ENCODE measurements around the gene ABCA7. TPM values are rescaled to one million over a fixed set of nuclear protein-coding genes. Genes with fewer than 3 reads are reported as not detected.

Gene ABCA7
- total and polyA plus RNA-seq, 2 donors: 1.9 to 5.9 TPM

GRCh38 chr19:1026783-1027649, 12.9 kb upstream of the ABCA7 start:
- Histone ChIP-seq H3K4me1 (ENCODE audit: insufficient read depth) (peaks cover 2% of the 10 kb centered on the region), H3K4me3 (ENCODE audit: low read depth, low read length) (peak overlapping the region; percentile 93), H3K27ac (ENCODE audit: low read depth) (peak overlapping the region; percentile 96), H3K36me3 (ENCODE audit: insufficient read depth) (no peaks in the 10 kb centered on the region)
- WGBS: 1% methylated on average over 36 of the region's 36 CpGs
- no peak for DNase-seq (ENCODE audit: extremely low spot score)

- WGBS: 3% methylated on average over 16 of the region's 16 CpGs
- H3K4me1 ChIP-seq (ENCODE audit: insufficient read depth): peaks cover 2% of the 10 kb centered on the region
- no peak for DNase-seq (ENCODE audit: extremely low spot score)
These were observed 12.3 kb upstream of the ABCA7 start for GRCh38 chr19:1027650-1028061.

GRCh38 chr19:1028062-1028926, 11.6 kb upstream of the ABCA7 start:
- under 1% methylated on average over 58 of the region's 58 CpGs for WGBS

More at GRCh38 chr19:1027650-1028061, 12.3 kb upstream of the ABCA7 start:
- Histone ChIP-seq H3K27ac (ENCODE audit: low read depth) (peak overlapping the region; percentile 92), H3K36me3 (ENCODE audit: insufficient read depth) (no peaks in the 10 kb centered on the region), H3K4me3 (ENCODE audit: low read depth, low read length) (peak overlapping the region; percentile 93)

GRCh38 chr19:1032264-1032867, 7.5 kb upstream of the ABCA7 start:
- Histone ChIP-seq H3K27ac (ENCODE audit: low read depth) (no peak overlapping the region), H3K4me1 (ENCODE audit: insufficient read depth) (peaks cover 2% of the 10 kb centered on the region), H3K36me3 (ENCODE audit: insufficient read depth) (no peaks in the 10 kb centered on the region), H3K4me3 (ENCODE audit: low read depth, low read length) (no peak overlapping the region)
- 87% methylated on average over 20 of the region's 20 CpGs for WGBS
- no peak for DNase-seq (ENCODE audit: extremely low spot score)

More at GRCh38 chr19:1028062-1028926, 11.6 kb upstream of the ABCA7 start:
- Histone ChIP-seq H3K4me3 (ENCODE audit: low read depth, low read length) (peak overlapping the region; percentile 93), H3K27ac (ENCODE audit: low read depth) (peak overlapping the region; percentile 92), H3K36me3 (ENCODE audit: insufficient read depth) (no peaks in the 10 kb centered on the region), H3K4me1 (ENCODE audit: insufficient read depth) (peaks cover 2% of the 10 kb centered on the region)
- DNase-seq (ENCODE audit: extremely low spot score): no peak

DNA sequence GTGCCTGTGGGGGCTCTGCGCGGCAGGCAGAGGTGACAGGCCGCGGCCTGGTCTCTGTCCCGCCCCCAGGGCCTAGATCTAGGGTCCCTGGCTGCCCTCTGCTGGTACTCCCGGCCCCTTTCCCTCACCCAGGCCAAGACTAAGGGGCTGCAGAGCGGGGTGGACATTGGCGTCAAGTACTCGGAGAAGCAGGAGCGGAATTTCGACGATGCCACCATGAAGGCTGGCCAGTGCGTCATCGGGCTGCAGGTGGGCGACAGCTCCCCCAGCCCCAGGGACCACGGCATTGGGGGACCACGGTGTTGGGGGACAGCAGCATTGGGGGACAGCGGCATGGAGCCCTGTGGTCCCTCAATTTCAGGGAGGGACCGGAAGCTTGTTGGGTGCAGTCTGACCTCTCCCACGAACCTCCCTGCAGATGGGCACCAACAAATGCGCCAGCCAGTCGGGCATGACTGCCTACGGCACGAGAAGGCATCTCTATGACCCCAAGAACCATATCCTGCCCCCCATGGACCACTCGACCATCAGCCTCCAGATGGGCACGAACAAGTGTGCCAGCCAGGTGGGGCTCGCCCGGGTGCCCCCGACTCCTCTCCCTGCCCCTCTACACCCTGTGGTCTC, 3.8 kb upstream of the ABCA7 start:
- no peak overlapping the region for H3K27ac ChIP-seq (ENCODE audit: low read depth)
- no peak for DNase-seq (ENCODE audit: extremely low spot score)
- H3K4me1 ChIP-seq (ENCODE audit: insufficient read depth): no peaks in the 10 kb centered on the region
- H3K4me3 ChIP-seq (ENCODE audit: low read depth, low read length): no peak overlapping the region
- H3K36me3 ChIP-seq (ENCODE audit: insufficient read depth): no peaks in the 10 kb centered on the region
- WGBS: 88% methylated on average over 29 of the region's 29 CpGs

GRCh38 chr19:1037621-1038064, 2.3 kb upstream of the ABCA7 start:
- H3K36me3 ChIP-seq (ENCODE audit: insufficient read depth): no peaks in the 10 kb centered on the region
- 74% methylated on average over 22 of the region's 22 CpGs for WGBS
- no peak overlapping the region for H3K4me3 ChIP-seq (ENCODE audit: low read depth, low read length)
- no peaks in the 10 kb centered on the region for H3K4me1 ChIP-seq (ENCODE audit: insufficient read depth)
- no peak for DNase-seq (ENCODE audit: extremely low spot score)
- H3K27ac ChIP-seq (ENCODE audit: low read depth): peak overlapping the region; percentile 46

DNA sequence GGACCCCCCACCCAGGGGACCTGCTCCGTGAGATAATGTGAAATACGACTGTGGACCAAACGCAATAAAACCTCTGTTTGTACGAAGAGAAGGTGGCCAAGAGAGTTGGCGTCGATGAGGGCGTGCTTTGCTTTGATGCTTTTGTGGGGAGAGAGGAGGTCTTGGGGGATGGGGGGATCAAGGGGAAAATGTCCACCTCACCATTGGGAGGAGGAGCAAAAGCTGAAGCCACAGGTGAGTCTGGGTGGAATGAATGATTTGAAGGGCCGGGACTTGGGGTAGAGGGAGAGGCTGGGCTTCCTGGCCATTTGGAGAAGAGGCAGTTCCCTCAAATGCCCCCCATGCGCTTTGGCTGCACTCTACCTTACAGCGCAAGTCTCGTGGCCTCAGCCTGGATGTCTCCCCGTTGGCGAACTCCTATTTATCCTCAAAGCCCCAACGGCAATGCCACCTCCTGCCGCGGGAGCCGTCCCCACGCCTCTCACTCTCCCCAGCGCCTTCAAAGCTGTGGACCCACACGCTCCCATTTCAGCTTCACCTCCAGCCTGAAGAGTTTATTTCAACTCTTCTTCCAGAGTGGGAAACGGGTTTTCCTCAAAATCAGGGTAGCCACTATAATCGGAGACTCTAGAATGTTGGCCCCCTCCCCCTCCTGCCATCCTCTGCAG, 795 bp upstream of the ABCA7 start:
- no peak for DNase-seq (ENCODE audit: extremely low spot score)
- Histone ChIP-seq H3K4me1 (ENCODE audit: insufficient read depth) (no peaks in the 10 kb centered on the region), H3K36me3 (ENCODE audit: insufficient read depth) (no peaks in the 10 kb centered on the region), H3K4me3 (ENCODE audit: low read depth, low read length) (no peak overlapping the region), H3K27ac (ENCODE audit: low read depth) (no peak overlapping the region)
- WGBS: 48% methylated on average over 22 of the region's 22 CpGs

- H3K4me1 ChIP-seq (ENCODE audit: insufficient read depth): no peaks in the 10 kb centered on the region
- H3K4me3 ChIP-seq (ENCODE audit: low read depth, low read length): peak overlapping the region; percentile 37
These were observed 767 bp downstream of the ABCA7 start for GRCh38 chr19:1040476-1041271.

GRCh38 chr19:1041272-1041834, 1.4 kb downstream of the ABCA7 start:
- H3K27ac ChIP-seq (ENCODE audit: low read depth): no peak overlapping the region
- no peaks in the 10 kb centered on the region for H3K36me3 ChIP-seq (ENCODE audit: insufficient read depth)
- H3K4me3 ChIP-seq (ENCODE audit: low read depth, low read length): no peak overlapping the region
- WGBS: 33% methylated on average over 26 of the region's 26 CpGs
- DNase-seq (ENCODE audit: extremely low spot score): no peak
- H3K4me1 ChIP-seq (ENCODE audit: insufficient read depth): no peaks in the 10 kb centered on the region

More at GRCh38 chr19:1040476-1041271, 767 bp downstream of the ABCA7 start:
- Histone ChIP-seq H3K27ac (ENCODE audit: low read depth) (no peak overlapping the region), H3K36me3 (ENCODE audit: insufficient read depth) (no peaks in the 10 kb centered on the region)
- 1% methylated on average over 27 of the region's 27 CpGs for WGBS
- no peak for DNase-seq (ENCODE audit: extremely low spot score)

DNA sequence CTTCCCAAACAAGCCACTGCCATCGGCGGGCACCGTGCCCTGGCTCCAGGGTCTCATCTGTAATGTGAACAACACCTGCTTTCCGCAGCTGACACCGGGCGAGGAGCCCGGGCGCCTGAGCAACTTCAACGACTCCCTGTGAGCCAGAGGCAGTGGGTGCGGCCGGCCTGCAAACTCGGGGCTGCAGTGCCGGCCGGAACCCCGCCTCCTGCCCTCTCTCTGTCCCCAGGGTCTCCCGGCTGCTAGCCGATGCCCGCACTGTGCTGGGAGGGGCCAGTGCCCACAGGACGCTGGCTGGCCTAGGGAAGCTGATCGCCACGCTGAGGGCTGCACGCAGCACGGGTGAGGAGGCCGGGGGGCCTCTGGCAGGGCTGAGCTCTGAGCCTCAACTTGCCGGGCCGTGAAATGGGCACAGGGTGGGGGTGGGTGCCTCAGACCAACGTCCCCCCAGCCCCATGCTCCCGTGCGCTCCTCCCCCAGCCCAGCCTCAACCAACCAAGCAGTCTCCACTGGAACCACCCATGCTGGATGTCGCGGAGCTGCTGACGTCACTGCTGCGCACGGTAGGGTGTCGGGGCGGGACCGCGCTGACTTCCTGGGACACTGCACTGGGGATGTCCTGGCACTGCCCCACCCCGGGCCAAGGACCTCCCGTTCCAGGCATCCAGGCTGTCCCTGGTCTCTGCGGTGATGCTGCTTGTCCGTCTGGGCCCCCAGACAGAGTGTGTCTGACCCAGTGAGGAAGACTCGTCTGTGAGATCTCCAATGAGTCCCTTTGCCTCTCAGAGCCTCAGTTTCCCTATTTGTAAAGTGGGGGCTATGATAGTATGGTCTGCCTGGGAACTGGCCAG, 2.2 kb downstream of the ABCA7 start:
- Histone ChIP-seq H3K4me1 (ENCODE audit: insufficient read depth) (no peaks in the 10 kb centered on the region), H3K36me3 (ENCODE audit: insufficient read depth) (no peaks in the 10 kb centered on the region), H3K4me3 (ENCODE audit: low read depth, low read length) (no peak overlapping the region), H3K27ac (ENCODE audit: low read depth) (no peak overlapping the region)
- DNase-seq (ENCODE audit: extremely low spot score): no peak
- 57% methylated on average over 43 of the region's 43 CpGs for WGBS
